ENCODE results near the gene SPART. TPM values are rescaled to one million over a fixed set of nuclear protein-coding genes. Genes with fewer than 3 reads are reported as not detected.
"Not testable (repeated sequence)": the region's sequence is repeated elsewhere in the genome, so short reads cannot be mapped to it uniquely, and the experiment has no call there.

SPART gene
- polyA plus RNA-seq, 1 of the 3 experiments (the other 2 are of a cell fraction) = 4.8 TPM

DNA sequence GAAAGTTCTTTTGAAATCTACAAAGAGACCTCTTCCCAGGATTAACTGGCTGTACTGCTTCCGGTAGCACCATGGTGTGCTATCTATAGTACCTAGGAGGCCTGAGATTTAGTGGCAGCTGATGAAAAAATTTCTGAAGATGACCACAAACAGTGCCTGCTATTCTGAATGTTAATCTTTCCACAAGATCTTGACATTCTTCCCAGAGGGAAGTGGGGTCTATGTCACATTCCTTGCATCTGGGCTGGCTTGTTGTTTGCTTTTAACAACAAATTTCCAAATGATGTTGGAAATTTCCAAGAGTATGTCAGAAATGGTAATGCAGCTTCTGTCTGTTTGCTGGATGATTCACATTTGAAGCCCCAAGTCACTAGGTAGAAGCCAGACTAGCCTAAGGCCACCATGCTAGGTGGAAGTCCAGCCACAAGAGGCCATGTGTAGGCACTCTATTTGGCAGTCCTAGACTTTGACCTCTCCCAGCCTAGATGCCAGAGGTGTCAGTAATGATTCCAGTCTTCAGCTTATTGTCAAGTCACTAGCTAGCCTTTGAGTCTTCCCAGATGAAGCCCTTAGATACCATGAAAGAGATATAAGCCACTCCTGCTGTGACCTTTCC is 22.1 kb downstream of the SPART start:
- 75% methylated on average over 1 of the region's 1 CpG for WGBS (ENCODE audit: low lambda C conversion rate)
- Histone ChIP-seq H2AFZ (ENCODE audit: low read depth) (no peak overlapping the region), H3K27ac (ENCODE audit: low read depth in 2 of 2, low read length in 1 of 2) (peak overlapping the region; percentile 3 to 53; a peak in 2 of 4 replicates), H3K27me3 (ENCODE audit: insufficient read depth) (no peaks in the 10 kb centered on the region), H3K4me3 (ENCODE audit: low read depth in 2 of 2, low read length in 1 of 2) (no peak overlapping the region), H3K9me2 (0 out of 2 replicates have a peak, but pooled peaks cover 3% of the 10 kb centered on the region), H3F3A (replicated peaks; ENCODE audit: insufficient read depth) (no peaks in the 10 kb centered on the region), H3K9ac (no peak overlapping the region), H3K36me3 (replicated peaks in 1 of 2; ENCODE audit: control insufficient read depth in 1 of 2, insufficient read depth in 2 of 2, low read length in 1 of 2) (peaks cover 0 to 18% of the 10 kb centered on the region in 2 experiments), H4K20me1 (ENCODE audit: insufficient read depth) (no peaks in the 10 kb centered on the region), H3K4me2 (no peak overlapping the region), H3K79me2 (ENCODE audit: insufficient read depth) (no peaks in the 10 kb centered on the region), H3K9me3 (no peaks in the 10 kb centered on the region), H3K4me1 (ENCODE audit: control insufficient read depth in 1 of 2, insufficient read depth in 2 of 2, low read depth in 1 of 2, low read length in 1 of 2) (no peaks in the 10 kb centered on the region)
- POLR2A ChIA-PET = no interaction called here
- TF ChIP-seq TCF12 (IDR thresholded peaks at IDR 0.05) = peak; percentile 22; the same call in 1 of the 2 replicates
- TF ChIP-seq NFIC (IDR thresholded peaks at IDR 0.05; ENCODE audit: borderline replicate concordance) = no peak
- TF ChIP-seq, protein P1, sequence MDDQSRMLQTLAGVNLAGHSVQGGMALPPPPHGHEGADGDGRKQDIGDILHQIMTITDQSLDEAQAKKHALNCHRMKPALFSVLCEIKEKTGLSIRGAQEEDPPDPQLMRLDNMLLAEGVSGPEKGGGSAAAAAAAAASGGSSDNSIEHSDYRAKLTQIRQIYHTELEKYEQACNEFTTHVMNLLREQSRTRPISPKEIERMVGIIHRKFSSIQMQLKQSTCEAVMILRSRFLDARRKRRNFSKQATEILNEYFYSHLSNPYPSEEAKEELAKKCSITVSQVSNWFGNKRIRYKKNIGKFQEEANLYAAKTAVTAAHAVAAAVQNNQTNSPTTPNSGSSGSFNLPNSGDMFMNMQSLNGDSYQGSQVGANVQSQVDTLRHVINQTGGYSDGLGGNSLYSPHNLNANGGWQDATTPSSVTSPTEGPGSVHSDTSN (IDR thresholded peaks at IDR 0.05) = no peak
- DNase-seq = no peak
- CTCF ChIA-PET = interaction anchor here (0.9 to 1.5 kb wide), 2 partner anchors 23 to 412 kb away, joined by 3 to 4 read pairs; no protein-coding TSS in a partner anchor

- no peak for DNase-seq
- TF ChIP-seq SMC3 (IDR thresholded peaks at IDR 0.05; ENCODE audit: low read depth, low read length) = no peak
- no peak for TF ChIP-seq ELF1 (IDR thresholded peaks at IDR 0.05)
- TF ChIP-seq RXRA (IDR thresholded peaks at IDR 0.05; ENCODE audit: borderline replicate concordance, low read depth) = no peak
- no peak for TF ChIP-seq NRF1 (IDR thresholded peaks at IDR 0.05; ENCODE audit: low read depth, low read length)
- no peak for TF ChIP-seq FOXJ3 (CRISPR knock-in tag; IDR thresholded peaks at IDR 0.05)
- no peak for TF ChIP-seq RAD21 (IDR thresholded peaks at IDR 0.05; ENCODE audit: low read length)
- no peak for TF ChIP-seq REST (IDR thresholded peaks at IDR 0.05; ENCODE audit: low read depth, low read length)
- no peak for TF ChIP-seq MXI1 (IDR thresholded peaks at IDR 0.05; ENCODE audit: low read depth, low read length)
- TF ChIP-seq TEAD4 (IDR thresholded peaks at IDR 0.05; ENCODE audit: borderline replicate concordance, insufficient read depth) = no peak
- no peak for TF ChIP-seq NFIC (IDR thresholded peaks at IDR 0.05; ENCODE audit: borderline replicate concordance)
- no peak for TF ChIP-seq YY1 (IDR thresholded peaks at IDR 0.05; ENCODE audit: low read depth)
- no peak for TF ChIP-seq TAF1 (IDR thresholded peaks at IDR 0.05; ENCODE audit: borderline replicate concordance, low read depth, low read length)
- TF ChIP-seq USF1 (IDR thresholded peaks at IDR 0.05; ENCODE audit: borderline replicate concordance, low read depth) = no peak
- TF ChIP-seq FOSL2 (IDR thresholded peaks at IDR 0.05; ENCODE audit: borderline replicate concordance, low read depth) = no peak
- TF ChIP-seq FOXM1 (IDR thresholded peaks at IDR 0.05; ENCODE audit: low read depth) = no peak
- no peak for TF ChIP-seq MAX (IDR thresholded peaks at IDR 0.05; ENCODE audit: low read depth)
- Histone ChIP-seq H4K20me1 (ENCODE audit: insufficient read depth) (no peaks in the 10 kb centered on the region), H3K9ac (no peak overlapping the region), H3K9me2 (0 out of 2 replicates have a peak, but pooled peaks cover 3% of the 10 kb centered on the region), H3K4me2 (no peak overlapping the region), H2AFZ (ENCODE audit: low read depth) (no peak overlapping the region), H3K4me1 (ENCODE audit: control insufficient read depth in 1 of 2, insufficient read depth in 2 of 2, low read depth in 1 of 2, low read length in 1 of 2) (no peaks in the 10 kb centered on the region), H3K27ac (ENCODE audit: low read depth in 2 of 2, low read length in 1 of 2) (peak overlapping the region in 1 of 2 experiments; percentile 53; a peak in 1 of 4 replicates), H3K9me3 (no peaks in the 10 kb centered on the region), H3K36me3 (replicated peaks in 1 of 2; ENCODE audit: control insufficient read depth in 1 of 2, insufficient read depth in 2 of 2, low read length in 1 of 2) (peaks cover 0 to 18% of the 10 kb centered on the region in 2 experiments), H3K79me2 (ENCODE audit: insufficient read depth) (no peaks in the 10 kb centered on the region), H3F3A (replicated peaks; ENCODE audit: insufficient read depth) (no peaks in the 10 kb centered on the region), H3K4me3 (ENCODE audit: low read depth in 2 of 2, low read length in 1 of 2) (no peak overlapping the region), H3K27me3 (ENCODE audit: insufficient read depth) (no peaks in the 10 kb centered on the region)
- POLR2A ChIA-PET = no interaction called here
- CTCF ChIA-PET = interaction anchor here (0.7 to 1.9 kb wide), 5 partner anchors 20 to 413 kb away, joined by 3 to 5 read pairs (median 3); no protein-coding TSS in a partner anchor
- WGBS (ENCODE audit: low lambda C conversion rate) = 96% methylated on average over 3 of the region's 3 CpGs
Observed at GRCh38 chr13:36323408-36323807, 22.8 kb downstream of the SPART start.

DNA sequence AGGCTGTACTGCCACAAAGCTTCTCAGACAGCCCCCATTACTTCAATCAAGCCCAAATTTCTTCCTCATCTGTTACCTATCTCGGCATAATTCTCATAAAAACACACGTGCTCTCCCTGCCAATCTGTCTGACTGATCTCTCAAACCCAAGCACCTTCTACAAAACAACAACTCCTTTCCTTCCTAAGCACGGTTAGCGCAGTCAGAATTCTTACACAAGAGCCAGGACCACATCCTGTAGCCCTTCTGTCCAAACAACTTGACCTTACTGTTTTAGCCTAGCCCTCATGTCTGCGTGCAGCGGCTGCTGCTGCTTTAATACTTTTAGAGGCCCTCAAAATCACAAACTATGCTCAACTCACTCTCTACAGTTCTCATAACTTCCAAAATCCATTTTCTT is 26.4 kb downstream of the SPART start:
- H3K36me3 ChIP-seq (replicated peaks in 1 of 2; ENCODE audit: control insufficient read depth in 1 of 2, insufficient read depth in 2 of 2, low read length in 1 of 2); H3K27ac ChIP-seq (ENCODE audit: low read depth in 2 of 2, low read length in 1 of 2); H3K4me2 ChIP-seq; CTCF ChIA-PET; H3K4me1 ChIP-seq (ENCODE audit: control insufficient read depth in 1 of 2, insufficient read depth in 2 of 2, low read depth in 1 of 2, low read length in 1 of 2); H3K27me3 ChIP-seq (ENCODE audit: insufficient read depth); H3F3A ChIP-seq (replicated peaks; ENCODE audit: insufficient read depth); H3K9ac ChIP-seq; H3K79me2 ChIP-seq (ENCODE audit: insufficient read depth); H4K20me1 ChIP-seq (ENCODE audit: insufficient read depth); DNase-seq; H3K9me3 ChIP-seq; H3K9me2 ChIP-seq; POLR2A ChIA-PET; H2AFZ ChIP-seq (ENCODE audit: low read depth); H3K4me3 ChIP-seq (ENCODE audit: low read depth in 2 of 2, low read length in 1 of 2): not testable (repeated sequence)
- WGBS (ENCODE audit: low lambda C conversion rate) = 51% methylated on average over 5 of the region's 6 CpGs

All from SK-N-SH (cell line).